ENCODE data around the gene GAS2. TPM values are rescaled to one million over a fixed set of nuclear protein-coding genes. Genes with fewer than 3 reads are reported as not detected.

GAS2 gene
- polyA plus RNA-seq, 1 donor from 2014 or later: 8.0 TPM

DNA sequence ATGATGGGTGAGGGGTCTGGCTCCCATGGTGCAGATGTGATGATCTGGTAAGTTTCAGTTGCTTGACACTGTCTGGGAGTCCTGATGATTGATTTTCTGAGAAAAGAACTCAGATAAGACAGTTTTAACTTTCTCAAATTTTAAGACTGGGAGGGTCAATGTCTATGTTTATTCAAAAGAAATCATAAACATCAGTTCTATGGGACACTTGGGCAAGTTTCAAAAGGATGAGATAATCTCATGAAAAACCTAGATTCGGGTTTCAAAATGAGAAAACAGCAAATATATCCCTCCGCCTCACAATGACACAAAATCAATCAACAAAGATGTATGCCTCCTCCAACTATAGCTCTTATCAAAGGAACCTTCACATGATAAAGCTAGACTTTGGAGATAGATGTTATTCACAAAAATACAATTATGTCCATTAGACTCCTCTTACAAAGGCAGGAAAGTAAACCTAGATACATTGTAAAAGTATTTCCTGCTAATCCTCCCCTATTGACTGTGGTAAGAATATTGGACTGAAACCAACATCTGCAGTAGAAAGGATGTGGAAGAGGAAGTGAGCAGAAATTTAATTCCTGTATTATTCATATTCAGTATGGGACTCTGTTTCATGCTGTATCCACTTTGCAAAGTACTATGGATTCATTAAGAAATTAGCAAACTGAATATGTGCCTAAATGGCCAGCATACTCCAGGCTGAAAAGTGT, 141.6 kb downstream of the GAS2 start:
- TF ChIP-seq, protein P1, sequence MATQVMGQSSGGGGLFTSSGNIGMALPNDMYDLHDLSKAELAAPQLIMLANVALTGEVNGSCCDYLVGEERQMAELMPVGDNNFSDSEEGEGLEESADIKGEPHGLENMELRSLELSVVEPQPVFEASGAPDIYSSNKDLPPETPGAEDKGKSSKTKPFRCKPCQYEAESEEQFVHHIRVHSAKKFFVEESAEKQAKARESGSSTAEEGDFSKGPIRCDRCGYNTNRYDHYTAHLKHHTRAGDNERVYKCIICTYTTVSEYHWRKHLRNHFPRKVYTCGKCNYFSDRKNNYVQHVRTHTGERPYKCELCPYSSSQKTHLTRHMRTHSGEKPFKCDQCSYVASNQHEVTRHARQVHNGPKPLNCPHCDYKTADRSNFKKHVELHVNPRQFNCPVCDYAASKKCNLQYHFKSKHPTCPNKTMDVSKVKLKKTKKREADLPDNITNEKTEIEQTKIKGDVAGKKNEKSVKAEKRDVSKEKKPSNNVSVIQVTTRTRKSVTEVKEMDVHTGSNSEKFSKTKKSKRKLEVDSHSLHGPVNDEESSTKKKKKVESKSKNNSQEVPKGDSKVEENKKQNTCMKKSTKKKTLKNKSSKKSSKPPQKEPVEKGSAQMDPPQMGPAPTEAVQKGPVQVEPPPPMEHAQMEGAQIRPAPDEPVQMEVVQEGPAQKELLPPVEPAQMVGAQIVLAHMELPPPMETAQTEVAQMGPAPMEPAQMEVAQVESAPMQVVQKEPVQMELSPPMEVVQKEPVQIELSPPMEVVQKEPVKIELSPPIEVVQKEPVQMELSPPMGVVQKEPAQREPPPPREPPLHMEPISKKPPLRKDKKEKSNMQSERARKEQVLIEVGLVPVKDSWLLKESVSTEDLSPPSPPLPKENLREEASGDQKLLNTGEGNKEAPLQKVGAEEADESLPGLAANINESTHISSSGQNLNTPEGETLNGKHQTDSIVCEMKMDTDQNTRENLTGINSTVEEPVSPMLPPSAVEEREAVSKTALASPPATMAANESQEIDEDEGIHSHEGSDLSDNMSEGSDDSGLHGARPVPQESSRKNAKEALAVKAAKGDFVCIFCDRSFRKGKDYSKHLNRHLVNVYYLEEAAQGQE (IDR thresholded peaks at IDR 0.05; ENCODE audit: borderline replicate concordance): no peak
- TF ChIP-seq, protein P2, sequence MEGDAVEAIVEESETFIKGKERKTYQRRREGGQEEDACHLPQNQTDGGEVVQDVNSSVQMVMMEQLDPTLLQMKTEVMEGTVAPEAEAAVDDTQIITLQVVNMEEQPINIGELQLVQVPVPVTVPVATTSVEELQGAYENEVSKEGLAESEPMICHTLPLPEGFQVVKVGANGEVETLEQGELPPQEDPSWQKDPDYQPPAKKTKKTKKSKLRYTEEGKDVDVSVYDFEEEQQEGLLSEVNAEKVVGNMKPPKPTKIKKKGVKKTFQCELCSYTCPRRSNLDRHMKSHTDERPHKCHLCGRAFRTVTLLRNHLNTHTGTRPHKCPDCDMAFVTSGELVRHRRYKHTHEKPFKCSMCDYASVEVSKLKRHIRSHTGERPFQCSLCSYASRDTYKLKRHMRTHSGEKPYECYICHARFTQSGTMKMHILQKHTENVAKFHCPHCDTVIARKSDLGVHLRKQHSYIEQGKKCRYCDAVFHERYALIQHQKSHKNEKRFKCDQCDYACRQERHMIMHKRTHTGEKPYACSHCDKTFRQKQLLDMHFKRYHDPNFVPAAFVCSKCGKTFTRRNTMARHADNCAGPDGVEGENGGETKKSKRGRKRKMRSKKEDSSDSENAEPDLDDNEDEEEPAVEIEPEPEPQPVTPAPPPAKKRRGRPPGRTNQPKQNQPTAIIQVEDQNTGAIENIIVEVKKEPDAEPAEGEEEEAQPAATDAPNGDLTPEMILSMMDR (IDR thresholded peaks at IDR 0.05; ENCODE audit: poor library complexity, severe bottlenecking): no peak
- no peak for TF ChIP-seq EP300 (conservative IDR thresholded peaks at IDR 0.05; ENCODE audit: poor library complexity, severe bottlenecking)
- TF ChIP-seq SMC3 (conservative IDR thresholded peaks at IDR 0.05; ENCODE audit: poor library complexity): no peak
- TF ChIP-seq RAD21 (conservative IDR thresholded peaks at IDR 0.05): no peak
- no peak for TF ChIP-seq TAF1 (IDR thresholded peaks at IDR 0.05; ENCODE audit: low read depth)
- TF ChIP-seq MXI1 (conservative IDR thresholded peaks at IDR 0.05; ENCODE audit: poor library complexity, severe bottlenecking): no peak
- no peak for TF ChIP-seq POLR2AphosphoS5 (IDR thresholded peaks at IDR 0.05)
- TF ChIP-seq EZH2 (IDR thresholded peaks at IDR 0.05; ENCODE audit: borderline replicate concordance, insufficient read depth, low read length, poor library complexity, severe bottlenecking): no peak
- no peaks in the 10 kb centered on the region for H3K79me2 ChIP-seq (replicated peaks; ENCODE audit: insufficient read depth, low read length)
- no peaks in the 10 kb centered on the region for H3K9me3 ChIP-seq (ENCODE audit: low read length)
- H3K27me3 ChIP-seq (ENCODE audit: insufficient read depth, low read depth, low read length): no peaks in the 10 kb centered on the region
- no peaks in the 10 kb centered on the region for H4K20me1 ChIP-seq (ENCODE audit: insufficient read depth)
- H3K9me2 ChIP-seq (ENCODE audit: insufficient read depth, low read length): no peaks in the 10 kb centered on the region
- H2AFZ ChIP-seq (ENCODE audit: low read depth, low read length): no peak overlapping the region
- H3K9ac ChIP-seq (ENCODE audit: low read length): no peak overlapping the region
- no peak overlapping the region for H3K4me3 ChIP-seq (ENCODE audit: low read length)
- H3K4me2 ChIP-seq (ENCODE audit: low read length): no peak overlapping the region
- H3K27ac ChIP-seq (ENCODE audit: low read length): no peak overlapping the region
- H3F3A ChIP-seq (ENCODE audit: insufficient read depth, low read length, poor library complexity, severe bottlenecking): no peaks in the 10 kb centered on the region
- H3K36me3 ChIP-seq (ENCODE audit: insufficient read depth, low read length): no peaks in the 10 kb centered on the region

DNA sequence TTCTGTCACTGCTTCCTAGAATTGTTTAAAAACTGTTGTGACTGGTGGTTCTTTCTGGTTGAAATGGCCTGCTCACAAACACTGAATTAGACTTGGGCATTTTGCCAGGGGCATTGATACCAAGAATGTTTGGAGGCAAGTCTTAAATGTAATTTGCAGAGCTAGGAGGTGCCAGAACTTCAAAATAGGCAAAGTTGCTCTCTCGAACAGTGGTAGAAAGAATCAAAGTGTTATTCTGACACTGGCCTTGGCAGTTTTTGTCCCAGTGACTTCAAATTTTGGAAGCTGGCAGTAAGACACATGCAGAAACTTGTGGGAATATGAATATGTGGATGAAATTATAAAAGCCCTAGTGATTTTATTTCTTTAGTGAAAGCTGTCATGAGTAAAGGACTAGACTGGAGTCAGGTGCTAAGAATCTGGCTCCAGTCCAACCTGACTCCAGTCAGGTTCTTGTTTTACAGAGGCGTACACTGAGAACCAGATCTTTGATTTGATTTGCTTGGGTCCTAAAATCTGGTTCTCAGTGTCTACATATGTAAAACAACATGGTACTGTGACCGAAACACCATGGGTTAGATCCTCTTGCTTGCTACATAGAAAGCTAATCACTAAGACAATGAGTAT, 142.3 kb downstream of the GAS2 start:
- no peaks in the 10 kb centered on the region for H3K79me2 ChIP-seq (replicated peaks; ENCODE audit: insufficient read depth, low read length)
- no peak overlapping the region for H3K4me2 ChIP-seq (ENCODE audit: low read length)
- no peaks in the 10 kb centered on the region for H3K27me3 ChIP-seq (ENCODE audit: insufficient read depth, low read depth, low read length)
- H4K20me1 ChIP-seq (ENCODE audit: insufficient read depth): no peaks in the 10 kb centered on the region
- H3K27ac ChIP-seq (ENCODE audit: low read length): no peak overlapping the region
- H3K9me3 ChIP-seq (ENCODE audit: low read length): no peaks in the 10 kb centered on the region
- TF ChIP-seq EZH2 (IDR thresholded peaks at IDR 0.05; ENCODE audit: borderline replicate concordance, insufficient read depth, low read length, poor library complexity, severe bottlenecking) (no peak), EP300 (conservative IDR thresholded peaks at IDR 0.05; ENCODE audit: poor library complexity, severe bottlenecking) (no peak), TAF1 (IDR thresholded peaks at IDR 0.05; ENCODE audit: low read depth) (no peak)
- TF ChIP-seq, protein P1 (IDR thresholded peaks at IDR 0.05; ENCODE audit: borderline replicate concordance): no peak
- TF ChIP-seq, protein P2 (IDR thresholded peaks at IDR 0.05; ENCODE audit: poor library complexity, severe bottlenecking): no peak
- no peaks in the 10 kb centered on the region for H3F3A ChIP-seq (ENCODE audit: insufficient read depth, low read length, poor library complexity, severe bottlenecking)
- H3K4me3 ChIP-seq (ENCODE audit: low read length): no peak overlapping the region
- no peak overlapping the region for H2AFZ ChIP-seq (ENCODE audit: low read depth, low read length)
- H3K9me2 ChIP-seq (ENCODE audit: insufficient read depth, low read length): no peaks in the 10 kb centered on the region
- no peaks in the 10 kb centered on the region for H3K36me3 ChIP-seq (ENCODE audit: insufficient read depth, low read length)
- H3K9ac ChIP-seq (ENCODE audit: low read length): no peak overlapping the region

Data from neural cell (in vitro differentiated cells).